HG03520 (cell line): ENCODE results near the gene IL12RB2.
"Not testable (repeated sequence)": the region's sequence is repeated elsewhere in the genome, so short reads cannot be mapped to it uniquely, and the experiment has no call there.

Experiments used
- ATAC-seq: cut with Tn5 transposase; IDR thresholded peaks from one replicate; pipeline ENCODE4 v1.9.1; 2021; ENCODE audit warnings: mild to moderate bottlenecking, moderate library complexity; ENCODE audit not compliant: unreplicated experiment

Gene IL12RB2

DNA sequence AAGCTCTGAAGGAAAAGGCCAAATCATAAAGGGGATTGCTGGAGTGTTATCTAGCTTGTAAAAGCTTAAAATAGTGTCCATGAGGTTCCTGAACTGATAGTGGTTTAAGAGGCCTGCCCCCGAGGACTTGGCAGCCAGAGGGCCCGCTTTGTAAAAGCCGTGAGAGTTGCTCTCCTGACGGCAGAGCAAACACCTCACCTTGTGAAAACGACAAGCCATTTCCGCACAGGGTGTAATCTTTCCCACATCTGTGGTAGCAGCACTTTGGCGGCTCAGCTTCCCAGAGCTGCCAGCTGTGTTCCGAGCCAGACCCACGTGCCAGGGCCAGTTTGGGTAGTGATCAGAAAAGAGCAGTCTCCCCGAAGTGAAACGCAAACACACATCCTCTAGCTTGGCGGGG lies 85.6 kb downstream of the IL12RB2 start:
- no peak for ATAC-seq

DNA sequence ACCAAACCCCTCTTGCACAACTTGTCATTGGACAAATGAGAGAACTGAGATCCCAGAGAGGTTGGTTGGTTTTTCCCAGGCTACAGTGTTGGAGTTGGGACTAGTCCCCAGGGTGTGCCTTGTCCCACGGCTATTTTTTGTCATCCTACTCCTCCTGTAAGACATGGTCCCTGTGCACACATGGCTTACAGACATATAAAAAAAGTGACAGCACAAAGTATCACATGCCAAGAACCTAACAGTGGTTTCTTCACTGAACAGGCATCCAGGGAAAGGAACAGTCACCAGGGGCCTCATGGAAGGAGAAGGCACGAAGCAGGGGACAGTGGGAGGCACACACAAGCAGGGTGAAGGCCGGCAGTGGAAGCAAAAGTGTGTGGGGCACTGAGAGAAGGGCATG lies 86.1 kb downstream of the IL12RB2 start:
- no peak for ATAC-seq

DNA sequence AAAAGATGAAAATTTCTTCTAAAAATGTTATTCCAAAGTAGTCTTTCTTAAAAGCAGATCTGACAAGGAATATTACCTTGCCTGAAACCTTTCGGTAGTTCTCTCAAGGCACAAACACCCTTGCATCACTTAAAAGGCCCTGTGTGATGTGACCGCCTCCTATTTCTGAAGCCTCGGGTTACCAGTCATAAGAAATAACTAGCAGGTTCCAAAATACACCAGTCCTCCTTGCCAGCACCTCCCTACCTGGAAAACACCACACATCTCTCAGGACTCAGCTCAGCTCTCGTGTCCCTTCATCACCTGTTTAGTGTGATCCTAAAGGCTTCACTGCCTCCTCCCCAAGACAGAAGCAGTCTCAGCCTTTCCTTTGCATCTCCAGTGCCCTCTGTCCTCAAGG lies 86.9 kb downstream of the IL12RB2 start:
- ATAC-seq: no peak

DNA sequence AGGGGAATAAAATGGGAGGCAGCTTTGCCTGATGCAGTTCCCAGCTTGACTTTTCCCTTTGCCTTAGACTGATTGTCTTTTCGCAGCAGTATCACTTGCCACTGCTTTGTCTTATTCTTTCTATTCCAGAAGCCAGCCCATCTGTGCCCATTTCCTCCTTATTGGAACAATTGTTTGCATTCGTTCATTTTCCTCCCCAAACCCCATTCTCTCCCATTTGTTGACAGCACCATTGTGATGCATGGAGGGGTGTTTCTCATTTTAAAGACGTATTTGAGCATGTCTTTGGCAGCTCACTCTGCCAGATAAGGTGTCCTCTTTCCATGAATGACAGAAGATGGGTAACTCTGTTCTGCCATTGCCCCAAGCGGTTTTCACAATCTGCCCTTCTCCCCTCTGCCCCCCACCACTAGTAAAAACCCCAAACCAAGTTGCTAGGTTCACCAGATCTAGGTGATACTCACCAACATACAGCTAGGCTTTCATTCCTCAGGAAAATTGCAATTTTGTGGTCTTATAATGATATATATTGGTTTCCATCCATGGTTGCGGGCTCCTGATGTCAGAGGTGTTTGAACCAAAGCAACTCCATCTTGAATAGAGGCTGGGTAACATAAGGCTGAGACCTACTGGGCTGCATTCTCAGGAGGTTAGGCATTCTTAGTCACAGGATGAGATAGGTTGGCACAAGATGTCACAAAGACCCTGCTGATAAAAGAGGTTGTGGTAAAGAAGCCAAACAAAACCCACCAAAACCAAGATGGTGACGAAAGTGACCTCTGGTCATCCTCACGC lies 91.7 kb downstream of the IL12RB2 start:
- ATAC-seq: no peak

DNA sequence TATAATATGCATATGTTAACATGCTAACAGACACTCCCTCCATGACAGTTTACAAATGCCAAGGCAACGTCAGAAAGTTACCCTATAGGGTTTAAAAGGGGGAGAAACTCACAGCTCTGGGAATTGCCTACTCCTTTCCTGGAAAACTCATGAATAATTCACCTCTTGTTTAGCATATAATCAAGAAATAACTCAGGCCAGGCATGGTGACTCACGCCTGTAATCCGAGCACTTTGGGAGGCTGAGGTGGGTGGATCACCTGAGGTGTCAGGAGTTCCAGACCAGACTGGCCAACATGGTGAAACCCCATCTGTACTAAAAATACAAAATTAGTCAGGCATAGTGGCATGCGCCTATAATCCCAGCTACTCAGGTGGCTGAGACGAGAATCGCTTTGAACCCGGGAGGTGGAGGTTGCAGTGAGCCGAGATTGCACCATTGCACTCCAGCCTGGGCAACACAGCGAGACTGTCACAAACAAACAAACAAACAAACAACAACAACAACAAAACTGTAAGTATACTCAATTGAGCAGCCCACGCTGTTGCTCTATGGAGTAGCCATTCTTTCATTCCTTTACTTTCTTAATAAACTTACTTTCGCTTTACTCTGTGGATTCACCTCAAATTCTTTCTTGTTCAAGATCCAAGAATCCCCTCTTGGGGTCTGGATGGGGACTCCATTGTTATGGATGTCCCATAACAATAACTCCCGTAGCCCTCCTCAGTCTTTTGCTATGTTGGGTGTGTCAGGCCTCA lies 92.5 kb downstream of the IL12RB2 start:
- ATAC-seq: not testable (repeated sequence)

DNA sequence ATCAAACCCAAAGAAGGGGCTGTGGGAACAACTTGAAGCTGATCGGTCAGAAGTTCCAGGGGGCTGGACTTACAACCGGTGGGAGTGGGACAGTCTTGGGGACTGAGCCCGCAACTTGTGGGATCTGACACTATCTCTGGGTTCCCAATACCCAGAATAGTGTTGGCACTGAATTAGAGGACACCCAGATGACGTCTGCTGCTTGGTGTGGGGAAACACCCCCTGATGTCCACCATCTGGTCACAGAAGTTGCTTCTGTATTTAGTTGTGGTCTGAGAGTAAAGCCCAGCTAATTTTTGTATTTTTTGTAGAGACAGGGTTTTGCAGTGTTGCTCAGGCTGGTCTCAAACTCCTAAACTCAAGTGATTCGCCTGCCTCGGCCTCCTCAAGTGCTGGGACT lies 93.8 kb downstream of the IL12RB2 start:
- ATAC-seq: no peak

DNA sequence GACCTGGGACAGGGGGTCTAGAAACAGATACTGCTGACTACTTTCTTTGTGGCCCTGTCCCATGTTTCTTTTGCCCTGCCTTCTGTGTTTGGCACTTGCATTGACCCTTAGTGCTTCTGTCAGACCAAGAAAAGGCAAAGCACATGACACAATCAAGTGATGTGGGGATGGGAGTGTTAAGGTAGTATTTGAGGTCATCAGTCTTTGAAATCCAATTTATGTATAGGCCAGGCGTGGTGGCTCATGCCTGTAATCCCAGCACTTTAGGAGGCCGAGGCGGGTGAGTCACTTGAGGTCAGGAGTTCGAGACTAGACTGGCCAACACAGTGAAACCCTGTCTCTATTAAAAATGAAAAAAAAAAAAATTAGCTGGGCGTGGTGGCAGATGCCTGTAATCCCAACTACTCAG lies 96.5 kb downstream of the IL12RB2 start:
- no peak for ATAC-seq

DNA sequence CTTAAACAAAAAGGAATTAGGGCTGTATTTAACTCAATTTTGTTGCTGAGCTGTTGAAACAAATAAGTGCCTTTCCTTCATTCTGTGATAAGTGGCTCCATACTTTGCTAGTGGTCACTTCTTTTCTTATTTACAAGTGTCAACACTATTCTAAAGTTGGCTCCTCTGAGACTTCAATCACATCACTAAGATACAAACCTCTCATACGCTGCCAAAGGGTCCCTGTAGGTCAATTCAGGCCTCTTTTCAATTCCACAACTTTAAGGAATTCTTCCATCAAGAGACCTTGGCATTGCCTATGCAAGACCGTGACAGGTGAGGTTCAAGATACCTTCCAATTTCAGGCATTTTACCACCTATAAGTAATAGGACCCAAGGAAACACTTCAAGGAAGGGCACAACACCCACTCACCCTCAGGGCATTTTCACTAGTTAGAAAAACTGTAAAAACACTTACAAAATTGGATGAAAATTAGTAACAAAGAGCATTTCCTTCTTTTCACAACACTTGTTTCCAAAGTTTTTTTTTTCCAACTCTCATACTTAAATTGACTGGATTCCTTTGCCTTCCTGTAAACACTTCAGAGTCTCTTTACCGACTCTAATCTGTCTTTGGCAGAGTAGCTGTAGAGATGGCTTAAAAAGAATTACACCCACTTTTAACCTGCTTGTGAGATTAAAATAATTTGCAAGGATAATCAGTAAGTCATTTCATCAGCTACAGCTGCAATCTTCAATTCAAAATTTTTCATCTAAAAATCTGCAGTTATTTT lies 98.0 kb downstream of the IL12RB2 start:
- no peak for ATAC-seq

DNA sequence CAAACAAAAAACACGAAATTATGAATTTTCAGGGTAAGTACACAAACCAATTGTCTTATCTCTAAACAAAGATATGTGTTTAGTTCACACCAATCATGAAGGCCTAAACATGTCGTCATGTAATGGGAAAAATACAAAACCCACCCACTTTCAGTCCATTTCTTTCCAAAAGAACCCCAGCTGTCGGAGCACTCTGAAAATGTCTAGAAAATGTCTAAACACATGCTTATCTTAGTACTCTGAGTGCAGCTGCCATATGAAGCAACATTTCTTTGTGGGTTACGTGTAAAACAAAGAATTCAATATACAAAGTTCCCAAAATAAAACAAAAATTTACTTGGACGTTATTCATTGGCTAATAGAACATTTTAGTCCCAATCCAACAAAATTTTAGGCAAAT lies 99.8 kb downstream of the IL12RB2 start:
- no peak for ATAC-seq

DNA sequence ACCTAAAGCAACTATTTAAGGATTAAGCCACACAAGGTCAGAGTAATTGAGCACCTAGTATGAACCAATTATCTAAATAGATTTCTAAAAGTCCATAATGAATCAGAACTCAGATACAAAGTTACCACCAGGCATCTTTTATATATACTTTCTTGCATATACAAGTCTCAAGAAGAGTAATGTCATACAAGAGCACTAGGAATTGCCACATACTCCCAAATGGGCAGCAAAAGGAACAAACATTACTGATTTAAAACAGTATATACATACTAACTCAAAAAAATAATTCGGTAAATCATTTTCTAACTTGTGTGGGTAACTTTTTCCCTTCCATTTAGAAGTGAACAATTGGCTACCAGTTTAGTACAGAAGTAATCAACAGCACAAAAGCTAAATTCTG lies 100.5 kb downstream of the IL12RB2 start:
- no peak for ATAC-seq

DNA sequence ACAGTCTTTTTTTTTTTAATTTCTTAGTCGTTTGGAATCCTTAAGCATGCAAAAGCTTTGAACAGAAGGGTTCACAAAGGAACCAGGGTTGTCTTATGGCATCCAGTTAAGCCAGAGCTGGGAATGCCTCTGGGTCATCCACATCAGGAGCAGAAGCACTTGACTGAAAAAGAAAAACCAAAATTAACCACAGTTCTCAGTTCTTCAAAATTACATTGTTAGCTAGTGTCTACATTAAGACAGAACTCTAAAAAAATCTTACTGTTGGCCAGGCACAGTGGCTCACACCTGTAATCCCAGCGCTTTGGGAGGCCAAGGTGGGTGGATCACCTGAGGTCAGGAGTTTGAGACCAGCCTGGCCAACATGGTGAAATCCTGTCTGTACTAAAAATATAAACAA lies 105.4 kb downstream of the IL12RB2 start:
- ATAC-seq: not testable (repeated sequence)

DNA sequence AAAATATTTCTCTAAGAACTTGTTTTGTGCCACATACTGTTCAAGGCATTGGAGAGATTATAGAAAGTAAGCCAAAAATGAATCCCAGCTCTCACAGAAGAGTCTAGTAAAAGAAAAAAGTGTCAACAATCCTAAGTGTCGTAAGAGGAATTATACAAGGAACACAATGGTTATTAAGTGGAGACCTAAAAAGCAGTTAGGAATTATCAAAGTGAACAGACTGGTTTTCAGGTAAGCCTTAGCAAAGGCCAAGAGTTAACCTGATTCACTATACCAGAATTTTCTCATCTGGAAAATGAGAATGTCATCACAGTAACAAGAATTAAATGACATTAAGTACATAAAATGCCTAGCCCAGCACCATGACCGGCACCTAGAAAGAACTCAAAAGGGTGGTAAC lies 106.9 kb downstream of the IL12RB2 start:
- ATAC-seq: no peak

DNA sequence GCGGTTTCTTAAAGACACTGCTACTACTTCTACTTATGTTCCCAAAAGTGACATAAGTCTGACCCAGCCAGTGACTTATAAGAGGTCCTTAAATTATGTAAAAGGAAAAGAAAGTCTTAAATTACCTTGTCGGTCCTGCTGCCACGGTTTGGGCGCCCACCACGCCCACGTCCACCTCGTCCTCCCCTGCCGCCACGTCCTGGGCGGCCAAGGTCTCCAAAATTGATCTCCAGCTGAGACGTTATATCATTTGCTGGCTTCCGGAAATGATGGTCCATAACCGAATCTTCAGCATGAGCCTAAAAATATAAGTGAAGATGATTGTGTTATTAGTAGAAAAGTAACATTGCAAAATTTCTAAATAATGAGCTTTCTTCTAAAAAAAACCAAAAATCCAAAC lies 107.4 kb downstream of the IL12RB2 start:
- ATAC-seq: no peak

DNA sequence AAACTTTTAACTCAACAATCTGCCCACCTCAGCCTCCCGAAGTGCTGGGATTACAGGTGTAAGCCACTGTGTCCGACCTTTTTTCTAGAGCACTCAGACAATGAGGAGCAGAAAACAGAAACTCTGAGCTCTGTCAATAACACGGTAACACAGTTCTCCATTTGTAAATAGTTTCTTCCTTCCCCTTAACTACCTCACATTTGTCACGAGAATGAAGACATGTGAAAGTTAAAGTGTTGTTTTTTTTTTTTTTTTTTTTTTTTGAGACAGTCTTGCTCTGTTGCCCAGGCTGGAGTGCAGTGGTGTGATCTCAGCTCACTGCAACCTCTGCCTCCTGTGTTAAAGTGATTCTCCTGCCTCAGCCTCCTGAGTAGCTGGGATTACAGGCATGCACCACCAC lies 110.1 kb downstream of the IL12RB2 start:
- ATAC-seq: not testable (repeated sequence)

DNA sequence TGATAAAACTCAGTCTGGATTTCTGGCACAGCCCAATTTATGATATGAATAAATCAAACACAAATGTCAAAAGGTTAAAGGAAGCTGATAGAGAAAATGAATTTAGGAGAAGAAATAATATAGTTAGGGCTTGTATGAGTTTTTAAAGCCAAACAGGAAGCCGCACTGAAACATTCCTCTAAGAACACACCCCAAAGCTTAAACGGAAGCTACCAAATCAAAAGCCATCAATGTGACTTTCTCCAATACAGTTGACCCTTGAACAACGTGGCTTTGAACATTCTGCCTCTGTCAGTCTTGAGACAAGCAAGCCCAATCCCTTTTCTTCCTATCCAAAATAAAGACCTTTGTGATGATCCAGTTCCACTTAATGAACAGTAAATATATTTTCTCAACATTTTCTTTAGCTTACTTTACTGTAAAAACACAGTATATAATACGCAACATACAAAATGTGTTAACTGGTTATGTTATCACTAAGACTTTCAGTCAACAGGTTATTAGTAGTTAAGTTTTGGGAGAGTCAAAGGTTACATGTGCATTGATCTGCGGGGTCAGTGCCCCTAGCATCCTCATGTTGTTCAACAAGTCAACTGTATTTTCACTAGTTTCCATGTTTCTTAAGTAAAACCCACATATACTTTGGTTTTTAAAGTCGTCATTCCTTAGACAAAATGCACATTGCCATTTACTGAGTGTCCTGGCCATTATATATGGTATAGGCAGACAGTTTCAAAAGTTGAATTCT lies 111.3 kb downstream of the IL12RB2 start:
- no peak for ATAC-seq

DNA sequence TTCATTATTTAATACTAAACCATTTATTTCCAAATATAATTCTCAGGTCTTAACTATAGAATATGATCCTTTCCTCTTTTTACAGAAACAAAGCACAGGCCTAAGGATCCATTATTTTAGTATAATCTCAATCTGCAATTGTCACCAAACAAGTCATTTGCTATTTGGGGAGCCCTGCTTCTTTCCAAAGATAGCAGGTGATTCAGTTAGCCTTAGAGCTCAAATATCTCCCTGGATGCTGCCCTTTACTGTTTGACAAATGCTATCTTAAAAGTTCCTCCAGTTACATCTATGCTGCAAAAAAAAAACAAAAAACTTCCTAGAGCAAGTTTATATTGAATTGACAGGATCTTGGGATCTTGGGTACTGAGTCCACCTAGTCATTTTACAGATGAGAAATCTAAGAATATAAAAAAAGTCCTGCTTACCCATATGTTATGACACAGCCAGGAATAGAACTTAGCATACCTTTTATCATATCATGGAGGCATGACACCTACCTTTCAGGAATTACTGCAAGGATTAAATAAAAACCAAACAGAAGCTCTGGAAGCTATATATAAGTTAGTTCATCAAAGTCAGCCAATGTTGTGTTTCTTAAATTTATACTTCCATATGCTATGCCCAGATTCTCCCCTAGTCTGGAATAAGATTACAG lies 113.3 kb downstream of the IL12RB2 start:
- no peak for ATAC-seq

DNA sequence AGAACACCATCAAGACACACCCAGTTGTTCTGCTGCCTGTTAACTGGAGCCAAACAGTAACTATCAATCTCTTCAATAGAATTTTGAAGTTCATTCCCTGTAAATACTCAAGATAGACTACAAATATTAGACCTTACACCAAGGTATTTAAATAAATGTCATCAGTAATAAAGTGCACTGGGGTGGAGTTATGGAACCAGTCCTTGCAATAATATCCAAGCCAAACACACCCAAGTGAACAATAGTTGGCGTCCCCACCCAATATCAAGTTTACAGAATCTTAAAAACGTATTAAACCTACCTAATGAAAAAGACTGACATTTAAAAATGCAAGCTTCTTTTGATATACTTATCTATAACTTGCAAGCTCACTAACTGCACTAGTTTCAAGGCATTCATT lies 119.8 kb downstream of the IL12RB2 start:
- no peak for ATAC-seq

DNA sequence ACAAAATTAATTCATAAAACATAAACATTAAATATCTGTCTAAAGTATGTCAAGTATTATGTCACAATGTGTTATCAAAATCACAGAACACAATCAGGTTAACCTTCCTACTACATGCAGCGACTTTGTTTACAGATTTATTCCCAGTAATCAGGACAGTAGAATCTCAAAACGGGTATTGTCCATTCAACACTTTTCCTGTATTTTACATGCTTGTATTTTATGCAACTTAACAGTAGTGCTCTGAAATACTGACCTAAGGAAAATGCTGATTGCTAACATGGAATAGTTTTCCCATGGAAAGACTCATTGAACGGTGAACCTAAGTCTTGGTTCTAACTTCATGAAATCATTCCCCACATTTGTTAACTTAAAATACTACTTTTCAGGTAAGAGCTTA lies 120.3 kb downstream of the IL12RB2 start:
- no peak for ATAC-seq

DNA sequence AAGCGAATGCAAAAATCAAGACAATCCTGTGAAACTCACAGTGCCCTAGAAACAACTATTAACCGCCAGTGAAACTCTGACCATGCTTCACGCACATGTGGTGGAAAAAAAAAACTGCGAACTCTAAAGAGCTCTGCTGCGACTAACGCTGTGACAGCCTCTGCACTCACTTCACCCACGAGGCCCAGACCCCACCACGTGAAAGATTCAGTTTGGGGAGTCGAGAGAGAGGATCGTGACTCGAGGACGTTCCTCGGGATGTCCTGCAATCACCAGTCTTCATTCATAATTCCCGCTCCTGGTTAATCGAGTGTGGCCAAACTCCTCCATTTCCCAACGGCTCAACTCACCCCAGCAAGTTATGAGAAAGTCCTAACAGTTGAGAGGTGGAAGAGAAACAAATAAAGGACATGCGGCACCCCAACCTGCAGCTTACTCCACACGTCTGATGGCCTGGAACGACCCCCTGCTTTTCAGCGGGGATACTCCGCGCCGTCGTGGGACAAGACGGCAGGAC lies 121.4 kb downstream of the IL12RB2 start:
- ATAC-seq: no peak
